ENCODE data around the gene GIT1. TPM values are rescaled to one million over a fixed set of nuclear protein-coding genes. Genes with fewer than 3 reads are reported as not detected.

The GIT1 gene
- total and polyA plus RNA-seq, 8 donors = 38.7 to 57.3 (median 40.7) TPM

DNA sequence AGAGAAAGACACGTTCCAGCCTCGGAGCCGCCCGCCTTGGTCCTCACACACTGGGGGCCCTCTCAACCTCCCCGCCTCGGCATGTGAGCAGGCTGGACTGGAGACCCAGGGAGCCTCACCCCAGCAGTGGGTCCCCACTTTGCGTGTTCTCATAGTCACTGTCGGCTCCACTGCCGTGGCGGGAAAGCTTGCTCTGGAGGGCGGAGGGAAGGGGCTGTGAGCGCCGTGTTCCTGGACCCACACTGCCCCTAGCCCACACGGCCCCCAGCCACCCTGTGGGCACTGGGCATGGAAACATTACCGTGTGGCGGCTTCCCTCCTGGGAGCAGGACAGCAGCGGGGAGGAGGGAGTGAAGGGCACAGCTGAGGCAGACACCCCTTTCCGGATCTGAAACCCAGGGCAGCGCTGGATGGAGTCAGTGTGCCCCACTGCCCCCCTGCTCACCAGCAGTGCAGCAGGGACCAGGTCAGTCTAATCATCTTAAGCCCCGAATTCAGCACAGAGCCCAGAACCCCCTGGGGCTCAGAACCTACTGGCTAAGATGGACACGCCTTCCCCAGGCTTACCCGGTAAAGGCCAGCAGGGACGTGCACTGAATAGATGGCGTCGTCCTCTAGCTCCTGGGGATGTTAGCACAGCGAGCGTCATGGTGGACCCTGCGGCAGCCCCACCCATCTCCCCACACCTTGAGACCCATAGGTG, 13.8 kb downstream of the GIT1 start:
- intact Hi-C loops (cut with DNase I) = no loop called here
- DNase-seq (peak in 1 of 4 donors; percentile 67), ATAC-seq (no peak)
- TF ChIP-seq CTCF (IDR thresholded peaks at IDR 0.05) = no peak
- Histone ChIP-seq H3K27me3 (no peaks in the 10 kb centered on the region), H3K27ac (no peak overlapping the region), H3K4me1 (peaks cover 6 to 27% of the 10 kb centered on the region in 2 donors), H3K9me3 (no peaks in the 10 kb centered on the region), H3K4me3 (no peak overlapping the region), H3K36me3 (peaks cover 0 to 70% of the 10 kb centered on the region in 2 donors)

DNA sequence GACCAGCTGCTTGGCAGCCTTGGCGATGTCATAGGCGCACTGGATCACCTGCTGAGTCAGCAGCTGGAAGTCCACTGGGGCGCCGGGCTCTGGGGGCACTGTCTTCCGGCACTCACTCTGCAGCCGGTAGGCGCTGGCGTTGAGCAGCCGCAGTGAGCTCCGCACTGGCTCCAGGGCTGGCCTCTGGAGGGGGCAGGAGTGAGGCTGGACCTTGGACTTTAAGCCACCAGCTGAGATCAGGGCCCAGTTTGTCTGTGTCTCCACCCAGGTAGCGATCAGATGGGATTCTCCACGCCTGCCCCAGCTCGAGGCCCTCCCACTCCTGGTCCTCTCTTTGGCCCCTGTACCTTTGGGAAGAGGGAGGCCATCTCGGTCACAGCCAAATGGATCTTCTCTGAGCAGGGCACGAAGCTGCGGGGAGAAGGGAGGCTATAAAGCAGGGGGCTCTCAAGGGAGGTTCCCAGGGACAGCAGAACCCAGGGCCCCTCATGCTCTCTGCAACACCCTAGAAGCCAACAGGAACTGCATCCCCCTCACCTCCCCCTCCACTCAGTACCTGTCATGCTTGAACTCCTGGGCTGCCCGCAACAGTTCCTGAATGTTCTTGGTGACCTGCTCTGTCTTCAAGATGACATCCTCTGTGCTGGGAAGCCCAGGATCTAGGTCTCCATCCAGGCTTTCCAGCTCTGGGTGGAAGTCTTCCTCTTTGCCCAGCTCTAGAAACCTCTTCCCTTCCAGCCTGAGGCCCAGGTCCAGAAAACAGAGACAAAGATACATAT, 14.5 kb downstream of the GIT1 start:
- Histone ChIP-seq H3K36me3 (peaks cover 0 to 69% of the 10 kb centered on the region in 2 donors), H3K4me1 (peaks cover 6 to 20% of the 10 kb centered on the region in 2 donors), H3K27me3 (no peaks in the 10 kb centered on the region), H3K27ac (no peak overlapping the region), H3K4me3 (no peak overlapping the region), H3K9me3 (no peaks in the 10 kb centered on the region)
- intact Hi-C loops (cut with DNase I) = no loop called here
- peak in 1 of 4 donors; percentile 75 for DNase-seq
- TF ChIP-seq CTCF (IDR thresholded peaks at IDR 0.05) = no peak
- ATAC-seq = no peak

- TF ChIP-seq CTCF (IDR thresholded peaks at IDR 0.05) = no peak
- DNase-seq (peak in 2 of 4 donors; percentile 27 to 62), ATAC-seq (no peak)
- Histone ChIP-seq H3K4me1 (peaks cover 10 to 27% of the 10 kb centered on the region in 2 donors), H3K27me3 (no peaks in the 10 kb centered on the region), H3K4me3 (no peak overlapping the region), H3K9me3 (no peaks in the 10 kb centered on the region), H3K36me3 (peaks cover 0 to 61% of the 10 kb centered on the region in 2 donors), H3K27ac (no peak overlapping the region)
- intact Hi-C loops (cut with DNase I) = no loop called here
These were observed 15.3 kb downstream of the GIT1 start for GRCh38 chr17:29573871-29574731.

- H3K4me3 ChIP-seq = no peak overlapping the region
- H3K27ac ChIP-seq = no peak overlapping the region
- ATAC-seq = no peak
- no peak for TF ChIP-seq CTCF (IDR thresholded peaks at IDR 0.05)
- H3K36me3 ChIP-seq = peaks cover 0 to 55% of the 10 kb centered on the region in 2 donors
- peaks cover 10 to 32% of the 10 kb centered on the region in 2 donors for H3K4me1 ChIP-seq
- no peaks in the 10 kb centered on the region for H3K27me3 ChIP-seq
- H3K9me3 ChIP-seq = no peaks in the 10 kb centered on the region
- peak in 1 of 4 donors; percentile 51 for DNase-seq
- intact Hi-C loops (cut with DNase I) = no loop called here
These were observed 15.9 kb downstream of the GIT1 start for GRCh38 chr17:29573558-29573869.
